Type B pancreatic cell (in vitro differentiated cells): ENCODE measurements around the gene TKTL1. TPM values are rescaled to one million over a fixed set of nuclear protein-coding genes. Genes with fewer than 3 reads are reported as not detected.
"Not testable (repeated sequence)": the region's sequence is repeated elsewhere in the genome, so short reads cannot be mapped to it uniquely, and the experiment has no call there.

Experiments
- DNase-seq: peaks from one replicate; pipeline ENCODE4 v3.0.0; 2021; ENCODE audit warnings: mixed read lengths; ENCODE audit not compliant: unreplicated experiment; ENCODE audit errors: extremely low spot score
- H3K27ac Mint-ChIP-seq: 2 replicates; pipeline ENCODE4 v1.8.0; 2021; ENCODE audit warnings: mild to moderate bottlenecking, mixed read lengths
- H3K27me3 Mint-ChIP-seq: 2 replicates; pipeline ENCODE4 v1.8.0; 2021; ENCODE audit warnings: mixed read lengths
- H3K36me3 Mint-ChIP-seq: 2 replicates; pipeline ENCODE4 v1.8.0; 2021; ENCODE audit warnings: mixed read lengths
- H3K4me1 Mint-ChIP-seq: one replicate; pipeline ENCODE4 v1.8.0; 2021; ENCODE audit warnings: mixed read lengths; ENCODE audit not compliant: unreplicated experiment
- H3K4me3 Mint-ChIP-seq: 2 replicates; pipeline ENCODE4 v1.8.0; 2021; ENCODE audit warnings: mild to moderate bottlenecking, mixed read lengths
- H3K9me3 Mint-ChIP-seq: 2 replicates; pipeline ENCODE4 v1.8.0; 2021; ENCODE audit warnings: mixed read lengths
- total RNA-seq: library from RNA; stranded (reverse); gene quantifications from 2 replicates; pipeline ENCODE4 v1.2.1, GENCODE V29; 2021; ENCODE audit warnings: low replicate concordance
- TF ChIP-seq, protein P1 (sequence below): fragments of 200-600 bp; sonication (generic); conservative IDR thresholded peaks from 2 replicates; pipeline ENCODE4 v1.5.0; 2021; ENCODE audit warnings: antibody characterized with exemption, mild to moderate bottlenecking

TKTL1 gene
- total RNA-seq, 1 donor from 2014 or later, result 0.56 TPM

DNA sequence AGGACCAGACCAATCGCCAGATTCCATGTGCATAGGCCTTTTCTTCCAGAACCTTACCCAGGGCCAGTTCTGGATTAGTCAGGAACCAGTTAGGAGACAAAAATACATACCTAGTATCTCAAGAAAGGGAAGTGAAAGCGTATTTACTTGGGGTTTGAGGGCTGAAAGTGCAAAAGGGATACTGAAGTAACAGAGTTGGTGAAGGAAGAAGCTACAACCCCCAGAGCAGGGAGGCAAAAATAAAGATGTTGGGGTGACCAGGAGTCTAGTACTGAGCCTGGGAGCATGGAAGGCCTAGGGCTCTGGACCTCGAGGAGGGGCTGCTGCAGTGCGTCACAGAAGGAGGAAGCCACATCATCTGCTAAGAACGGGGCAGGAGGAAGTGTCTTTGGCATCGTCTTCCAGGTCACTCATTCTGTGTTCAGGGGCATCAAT is 38.3 kb downstream of the TKTL1 start:
- Mint-ChIP-seq H3K36me3 (no peaks in the 10 kb centered on the region), H3K9me3 (no peaks in the 10 kb centered on the region), H3K27ac (no peak overlapping the region), H3K27me3 (peaks cover 2% of the 10 kb centered on the region), H3K4me1 (no peaks in the 10 kb centered on the region), H3K4me3 (no peak overlapping the region)
- DNase-seq, result no peak
- TF ChIP-seq, protein P1, sequence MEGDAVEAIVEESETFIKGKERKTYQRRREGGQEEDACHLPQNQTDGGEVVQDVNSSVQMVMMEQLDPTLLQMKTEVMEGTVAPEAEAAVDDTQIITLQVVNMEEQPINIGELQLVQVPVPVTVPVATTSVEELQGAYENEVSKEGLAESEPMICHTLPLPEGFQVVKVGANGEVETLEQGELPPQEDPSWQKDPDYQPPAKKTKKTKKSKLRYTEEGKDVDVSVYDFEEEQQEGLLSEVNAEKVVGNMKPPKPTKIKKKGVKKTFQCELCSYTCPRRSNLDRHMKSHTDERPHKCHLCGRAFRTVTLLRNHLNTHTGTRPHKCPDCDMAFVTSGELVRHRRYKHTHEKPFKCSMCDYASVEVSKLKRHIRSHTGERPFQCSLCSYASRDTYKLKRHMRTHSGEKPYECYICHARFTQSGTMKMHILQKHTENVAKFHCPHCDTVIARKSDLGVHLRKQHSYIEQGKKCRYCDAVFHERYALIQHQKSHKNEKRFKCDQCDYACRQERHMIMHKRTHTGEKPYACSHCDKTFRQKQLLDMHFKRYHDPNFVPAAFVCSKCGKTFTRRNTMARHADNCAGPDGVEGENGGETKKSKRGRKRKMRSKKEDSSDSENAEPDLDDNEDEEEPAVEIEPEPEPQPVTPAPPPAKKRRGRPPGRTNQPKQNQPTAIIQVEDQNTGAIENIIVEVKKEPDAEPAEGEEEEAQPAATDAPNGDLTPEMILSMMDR, result no peak

DNA sequence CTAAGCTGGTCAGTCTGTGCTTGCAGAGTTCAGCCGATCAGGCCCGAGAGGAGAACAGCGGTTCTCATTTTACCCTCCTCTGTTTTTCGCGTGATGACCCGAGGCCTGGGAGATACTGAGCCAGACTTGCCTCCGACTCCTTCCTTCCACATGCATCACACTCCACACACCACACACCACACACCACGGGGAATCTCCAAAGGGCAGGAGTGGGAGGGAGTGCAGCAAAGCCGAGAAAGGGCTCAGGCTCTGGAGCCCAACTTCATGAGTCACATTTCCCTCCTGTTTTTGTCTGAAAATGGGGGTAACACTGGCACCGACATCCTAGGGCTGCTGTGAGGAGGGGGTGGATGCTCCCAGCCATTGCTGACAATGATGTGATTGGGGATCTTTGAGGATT is 38.9 kb downstream of the TKTL1 start:
- TF ChIP-seq, protein P1, result no peak
- Mint-ChIP-seq H3K36me3 (no peaks in the 10 kb centered on the region), H3K27ac (no peak overlapping the region), H3K4me3 (no peak overlapping the region), H3K4me1 (no peaks in the 10 kb centered on the region), H3K9me3 (no peaks in the 10 kb centered on the region), H3K27me3 (peaks cover 2% of the 10 kb centered on the region)
- no peak for DNase-seq

DNA sequence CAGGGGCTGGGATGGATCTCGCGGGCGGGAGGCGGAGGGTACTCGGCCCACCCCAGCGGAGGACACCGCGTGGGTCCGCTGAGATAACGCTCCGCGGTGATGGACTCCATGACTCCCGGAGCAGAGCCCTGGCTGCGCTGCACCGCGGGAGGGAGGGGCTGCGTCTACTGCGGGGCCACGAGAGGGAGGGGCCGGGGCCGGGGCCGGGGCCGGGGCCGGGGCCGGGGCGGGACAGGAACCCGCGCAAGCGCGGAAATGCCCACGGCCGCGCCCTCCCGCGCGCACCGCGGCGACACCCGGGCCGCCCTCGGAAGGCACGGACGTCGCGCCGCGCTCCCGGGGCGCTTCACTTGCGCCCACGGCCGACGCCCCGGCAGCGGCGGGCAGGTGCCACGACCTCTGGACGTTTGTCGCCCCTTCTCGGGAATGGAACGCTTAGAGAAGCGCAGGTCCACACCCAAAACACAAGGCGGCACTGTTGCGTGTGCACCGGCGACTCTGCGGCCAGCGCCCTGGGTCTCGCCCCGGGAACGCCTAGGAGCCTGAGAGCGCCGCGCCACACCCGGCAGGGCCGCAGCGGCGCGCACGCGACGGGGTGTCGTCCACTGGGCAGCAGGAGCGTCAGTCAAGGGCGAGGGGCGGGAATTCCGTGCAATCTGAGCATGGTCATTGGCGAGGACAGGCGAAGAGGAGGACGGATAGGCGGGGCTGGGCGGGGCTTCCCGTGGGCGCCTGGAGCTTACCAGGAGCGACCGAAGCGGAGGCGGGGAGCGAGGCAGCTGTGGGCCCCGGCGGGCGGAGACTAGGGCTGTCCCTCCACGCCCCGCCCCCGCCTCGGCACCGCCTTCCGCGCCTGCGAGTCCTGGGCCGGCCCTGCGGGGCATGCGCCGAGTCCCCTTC is 46.1 kb downstream of the TKTL1 start:
- not testable (repeated sequence) for DNase-seq, H3K4me1 Mint-ChIP-seq, H3K9me3 Mint-ChIP-seq, H3K36me3 Mint-ChIP-seq, H3K27me3 Mint-ChIP-seq, H3K27ac Mint-ChIP-seq, H3K4me3 Mint-ChIP-seq

DNA sequence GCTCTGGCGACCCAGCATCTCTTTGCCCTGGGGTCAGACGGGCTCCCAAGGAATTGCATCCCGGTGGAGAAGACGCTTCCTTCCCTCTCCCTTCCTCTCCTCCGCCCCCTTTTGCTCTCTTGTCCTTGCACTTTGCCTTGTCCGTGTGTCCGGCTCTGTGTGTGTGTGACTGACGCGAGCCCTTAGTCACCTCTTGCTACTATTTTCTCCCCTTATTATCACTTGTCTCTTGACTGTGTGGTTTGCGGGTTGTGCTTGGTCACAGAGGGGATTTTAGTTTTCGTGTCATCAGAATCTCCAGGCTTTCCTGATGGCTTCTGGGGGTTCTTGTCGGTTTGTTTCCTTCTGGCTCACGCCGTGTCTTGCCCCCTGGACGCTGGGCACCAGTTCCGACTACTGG is 47.5 kb downstream of the TKTL1 start:
- H3K9me3 Mint-ChIP-seq, DNase-seq, H3K36me3 Mint-ChIP-seq, H3K27ac Mint-ChIP-seq, H3K4me3 Mint-ChIP-seq, H3K4me1 Mint-ChIP-seq, H3K27me3 Mint-ChIP-seq: not testable (repeated sequence)

DNA sequence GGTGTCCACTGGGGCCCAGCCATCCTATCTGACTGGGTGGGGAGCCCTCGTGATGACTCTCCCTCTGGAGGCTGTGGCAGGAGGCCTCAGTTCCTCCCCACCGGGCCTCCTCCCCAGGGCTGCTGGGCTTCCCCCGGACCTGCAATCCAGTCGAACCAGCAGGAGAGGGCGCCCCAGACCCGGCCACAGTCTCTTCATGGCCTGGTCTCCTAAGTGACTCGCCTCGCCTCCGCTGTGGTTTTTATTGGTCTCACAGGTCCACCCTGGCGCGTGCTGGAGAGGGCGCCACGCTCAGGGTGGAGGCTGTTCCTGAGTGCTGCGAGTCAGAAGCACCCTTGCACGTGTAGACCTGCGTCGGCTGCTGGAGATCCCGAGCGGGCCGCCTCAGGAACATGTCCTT is 48.0 kb downstream of the TKTL1 start:
- H3K27me3 Mint-ChIP-seq, H3K36me3 Mint-ChIP-seq, H3K4me3 Mint-ChIP-seq, H3K9me3 Mint-ChIP-seq, DNase-seq, H3K4me1 Mint-ChIP-seq, H3K27ac Mint-ChIP-seq: not testable (repeated sequence)

DNA sequence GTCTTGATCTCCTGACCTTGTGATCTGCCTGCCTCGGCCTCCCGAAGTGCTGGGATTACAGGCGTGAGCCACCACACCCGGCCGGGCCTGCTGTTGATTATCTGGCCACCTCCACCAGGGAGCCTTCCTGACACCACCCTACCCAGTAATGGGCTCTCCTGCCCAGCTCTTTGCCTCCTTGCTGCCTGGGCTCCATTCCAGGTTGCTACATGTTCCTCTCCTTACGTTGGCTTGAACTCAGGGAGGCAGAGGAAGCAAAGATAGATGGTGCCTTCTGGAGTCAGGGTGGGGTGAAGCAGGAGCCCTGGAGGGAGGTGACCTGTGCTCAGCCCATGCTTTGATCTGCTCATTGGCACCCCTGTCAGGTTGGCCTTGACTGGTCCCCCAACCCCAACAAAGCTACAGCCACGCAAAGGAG is 52.5 kb downstream of the TKTL1 start:
- H3K36me3 Mint-ChIP-seq, result no peaks in the 10 kb centered on the region
- H3K9me3 Mint-ChIP-seq, result no peaks in the 10 kb centered on the region
- no peak overlapping the region for H3K4me3 Mint-ChIP-seq
- TF ChIP-seq, protein P1, result no peak
- H3K4me1 Mint-ChIP-seq, result peaks cover 5% of the 10 kb centered on the region
- no peak for DNase-seq
- no peaks in the 10 kb centered on the region for H3K27me3 Mint-ChIP-seq
- no peak overlapping the region for H3K27ac Mint-ChIP-seq

DNA sequence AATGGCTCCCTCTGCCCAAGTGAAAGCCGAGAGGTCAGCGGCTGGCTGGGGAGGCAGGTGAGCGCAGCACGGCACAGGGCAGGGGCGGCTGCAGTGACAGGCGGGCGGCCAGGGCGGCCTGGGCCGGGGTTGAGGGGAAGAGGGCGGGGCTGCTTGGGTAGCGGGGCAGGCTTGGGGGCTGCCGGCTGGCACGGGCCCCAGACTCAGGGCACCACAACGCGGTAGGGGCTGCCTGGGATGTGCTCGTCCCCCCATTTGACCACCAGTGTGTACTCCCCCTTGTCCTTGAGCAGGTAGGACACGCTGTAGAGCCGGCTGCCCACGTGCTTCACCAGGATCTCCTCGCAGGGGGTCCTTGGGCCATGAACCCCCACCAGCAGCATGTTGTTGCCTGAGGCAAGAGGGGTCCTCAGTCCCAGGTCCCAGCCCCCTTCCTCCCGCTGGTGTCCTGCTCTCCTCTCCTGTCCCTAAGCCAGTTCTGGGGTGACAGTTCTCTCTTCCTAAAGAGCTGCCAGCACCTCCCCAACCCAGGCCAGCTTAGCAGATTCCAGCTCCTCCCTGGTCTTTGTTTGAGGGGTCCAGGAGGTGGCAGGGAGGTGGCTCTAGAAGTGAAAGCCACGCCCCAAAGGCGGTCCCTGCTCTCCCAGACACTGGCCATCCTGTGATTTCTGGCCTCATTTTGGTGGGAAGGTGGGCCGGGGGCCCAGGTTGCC is 53.2 kb downstream of the TKTL1 start:
- Mint-ChIP-seq H3K4me3 (no peak overlapping the region), H3K27ac (no peak overlapping the region), H3K27me3 (no peaks in the 10 kb centered on the region), H3K4me1 (peaks cover 5% of the 10 kb centered on the region), H3K9me3 (no peaks in the 10 kb centered on the region), H3K36me3 (no peaks in the 10 kb centered on the region)
- TF ChIP-seq, protein P1, result no peak
- no peak for DNase-seq
